IMR-90 (cell line): Measurements from ENCODE around the gene CACNA2D3. TPM values are rescaled to one million over a fixed set of nuclear protein-coding genes. Genes with fewer than 3 reads are reported as not detected.

ENCODE experiments used
- ATAC-seq: fragments of 200-7000 bp; cut with Tn5 transposase; 2 replicates; pipeline ENCODE4 v1.9.1; 2020; ENCODE audit warnings: low read depth, mild to moderate bottlenecking, moderate library complexity
- BruUV-seq: library from RNA; stranded (reverse); fragments of 400-500 nt; replicated peaks from 2 replicates; lab custom pipeline; 2021; lab: Mats Ljungman, UMichigan
- CTCF ChIA-PET: fragments of 300-600 bp; formaldehyde crosslinking; extraction: SDS; loops from one replicate; lab custom pipeline; 2021; ENCODE audit warnings: antibody characterized with exemption; lab: Yijun Ruan, JAX
- POLR2A ChIA-PET: fragments of 300-600 bp; sonication (Branson Sonifier 250); formaldehyde crosslinking; loops from one replicate; lab custom pipeline; 2022; ENCODE audit warnings: antibody characterized with exemption; ENCODE audit not compliant: unreplicated experiment; lab: Charles Lee
- DNase-seq: peaks from one replicate; pipeline ENCODE4 v3.0.0; 2013
- H2AFZ ChIP-seq: replicated peaks from 2 replicates; pipeline ENCODE3; 2013; ENCODE audit warnings: low read length, mild to moderate bottlenecking; ENCODE audit not compliant: poor library complexity
- H2AK5ac ChIP-seq: 2 replicates; pipeline ENCODE4 v1.6.1; 2013; ENCODE audit warnings: low read depth, low read length, inconsistent platforms
- H2AK9ac ChIP-seq: replicated peaks from 2 replicates; pipeline ENCODE3; 2013; ENCODE audit warnings: mild to moderate bottlenecking, low read depth, low read length, moderate library complexity; ENCODE audit not compliant: poor library complexity
- H2BK120ac ChIP-seq: 2 replicates; pipeline ENCODE4 v1.6.1; 2013; ENCODE audit warnings: low read depth, low read length, inconsistent platforms
- H2BK15ac ChIP-seq: 3 replicates; pipeline ENCODE4 v1.6.1; 2013; ENCODE audit warnings: low read depth, low read length, inconsistent platforms
- H2BK20ac ChIP-seq: 2 replicates; pipeline ENCODE4 v1.6.1; 2013; ENCODE audit warnings: low read depth, mild to moderate bottlenecking, inconsistent platforms, low read length, moderate library complexity
- H2BK5ac ChIP-seq: 2 replicates; pipeline ENCODE4 v1.6.1; 2013; ENCODE audit warnings: mild to moderate bottlenecking, low read depth, low read length, inconsistent platforms; ENCODE audit not compliant: poor library complexity, severe bottlenecking
- H3K14ac ChIP-seq: replicated peaks from 2 replicates; pipeline ENCODE4 v1.6.1; 2013; ENCODE audit warnings: low read depth, low read length, inconsistent platforms
- H3K18ac ChIP-seq: 2 replicates; pipeline ENCODE4 v1.6.1; 2013; ENCODE audit warnings: low read depth, low read length, control low read depth
- H3K23ac ChIP-seq: 2 replicates; pipeline ENCODE4 v1.6.1; 2013; ENCODE audit warnings: low read depth, low read length, inconsistent platforms
- H3K27ac ChIP-seq: 2 replicates; pipeline ENCODE4 v1.5.1; 2013; ENCODE audit warnings: mild to moderate bottlenecking, control low read depth, low read length; ENCODE audit not compliant: insufficient read depth
- H3K27me3 ChIP-seq: 2 replicates; pipeline ENCODE4 v1.6.1; 2013; ENCODE audit warnings: low read length; ENCODE audit not compliant: control insufficient read depth, insufficient read depth
- H3K36me3 ChIP-seq: 2 replicates; pipeline ENCODE4 v1.6.1; 2013; ENCODE audit warnings: low read length, mixed read lengths; ENCODE audit not compliant: control insufficient read depth, insufficient read depth
- H3K4ac ChIP-seq: 2 replicates; pipeline ENCODE4 v1.6.1; 2013; ENCODE audit warnings: low read depth, low read length, inconsistent platforms
- H3K4me1 ChIP-seq: 2 replicates; pipeline ENCODE4 v1.6.1; 2013; ENCODE audit warnings: low read length, mixed read lengths; ENCODE audit not compliant: control insufficient read depth, insufficient read depth
- H3K4me2 ChIP-seq: 2 replicates; pipeline ENCODE4 v1.6.1; 2013; ENCODE audit warnings: low read depth, mild to moderate bottlenecking, control low read depth, low read length, moderate library complexity
- H3K4me3 ChIP-seq: 2 replicates; pipeline ENCODE4 v1.5.1; 2013; ENCODE audit warnings: low read depth, mild to moderate bottlenecking, control low read depth, low read length, moderate library complexity; ENCODE audit not compliant: insufficient read depth
- H3K56ac ChIP-seq: 2 replicates; pipeline ENCODE4 v1.6.1; 2013; ENCODE audit warnings: low read length, inconsistent platforms; ENCODE audit not compliant: insufficient read depth; ENCODE audit errors: extremely low read depth
- H3K79me1 ChIP-seq, 2 experiments: 2 replicates each; pipeline ENCODE4 v1.6.1; 2013; ENCODE audit warnings: low read length in 2 of 2, inconsistent platforms in 1 of 2, low read depth in 1 of 2
- H3K9ac ChIP-seq: 2 replicates; pipeline ENCODE4 v1.6.1; 2013; ENCODE audit warnings: low read depth, low read length, control low read depth
- H3K9me1 ChIP-seq: 2 replicates; pipeline ENCODE4 v1.6.1; 2013; ENCODE audit warnings: low read length, inconsistent platforms; ENCODE audit not compliant: insufficient read depth
- H3K9me3 ChIP-seq: 2 replicates; pipeline ENCODE4 v1.6.1; 2013; ENCODE audit warnings: low read length; ENCODE audit not compliant: control insufficient read depth, insufficient read depth
- H4K20me1 ChIP-seq: 2 replicates; pipeline ENCODE4 v1.6.1; 2013; ENCODE audit warnings: low read length, inconsistent platforms; ENCODE audit not compliant: insufficient read depth
- H4K5ac ChIP-seq: 2 replicates; pipeline ENCODE4 v1.6.1; 2013; ENCODE audit warnings: mild to moderate bottlenecking, low read depth, low read length, control low read depth
- H4K8ac ChIP-seq, 2 experiments: 2 replicates each; pipeline ENCODE4 v1.6.1; 2013; ENCODE audit warnings: low read depth in 2 of 2, low read length in 2 of 2, control low read depth in 1 of 2, inconsistent platforms in 1 of 2
- H4K91ac ChIP-seq: 2 replicates; pipeline ENCODE4 v1.6.1; 2013; ENCODE audit warnings: low read depth, low read length, inconsistent platforms; ENCODE audit not compliant: insufficient read depth
- BHLHE40 ChIP-seq: fragments of 150-350 bp; IDR thresholded peaks from 2 replicates; pipeline ENCODE4 v1.6.1; 2016; ENCODE audit warnings: mild to moderate bottlenecking, low read depth, low read length
- CEBPB ChIP-seq: IDR thresholded peaks from 2 replicates; pipeline ENCODE4 v1.6.1; 2012; ENCODE audit warnings: low read depth, low read length, improper control_type of control experiment
- CHD1 ChIP-seq: IDR thresholded peaks from 2 replicates; pipeline ENCODE4 v1.6.1; 2012; ENCODE audit warnings: low read depth, low read length, improper control_type of control experiment
- FOS ChIP-seq: fragments of 150-350 bp; IDR thresholded peaks from 2 replicates; pipeline ENCODE4 v1.6.1; 2016; ENCODE audit warnings: low read depth, low read length
- MAFK ChIP-seq: IDR thresholded peaks from 2 replicates; pipeline ENCODE4 v1.6.1; 2012; ENCODE audit warnings: low read depth, low read length, improper control_type of control experiment
- MAZ ChIP-seq: IDR thresholded peaks from 2 replicates; pipeline ENCODE4 v1.6.1; 2012; ENCODE audit warnings: low read depth, mild to moderate bottlenecking, low read length, improper control_type of control experiment, moderate library complexity, borderline replicate concordance
- MXI1 ChIP-seq: IDR thresholded peaks from 2 replicates; pipeline ENCODE4 v1.6.1; 2012; ENCODE audit warnings: low read depth, mild to moderate bottlenecking, low read length, moderate library complexity, borderline replicate concordance
- NFE2L2 ChIP-seq: fragments of 150-350 bp; IDR thresholded peaks from 2 replicates; pipeline ENCODE4 v1.6.1; 2016; ENCODE audit warnings: low read depth, mild to moderate bottlenecking, low read length
- POLR2A ChIP-seq: IDR thresholded peaks from 2 replicates; pipeline ENCODE4 v1.6.1; 2012; ENCODE audit warnings: mild to moderate bottlenecking, low read depth, low read length
- RAD21 ChIP-seq: IDR thresholded peaks from 2 replicates; pipeline ENCODE4 v1.6.1; 2012; ENCODE audit warnings: low read length, improper control_type of control experiment
- RCOR1 ChIP-seq: IDR thresholded peaks from 2 replicates; pipeline ENCODE4 v1.6.1; 2012; ENCODE audit warnings: mild to moderate bottlenecking, low read length, improper control_type of control experiment; ENCODE audit not compliant: insufficient replicate concordance
- RFX5 ChIP-seq: IDR thresholded peaks from 2 replicates; pipeline ENCODE4 v1.8.0; 2012; ENCODE audit warnings: low read depth, mild to moderate bottlenecking, low read length, moderate library complexity
- SMC3 ChIP-seq: fragments of 150-350 bp; IDR thresholded peaks from 2 replicates; pipeline ENCODE4 v1.6.1; 2016; ENCODE audit warnings: low read depth, mild to moderate bottlenecking, antibody characterized with exemption, low read length, moderate library complexity
- WGBS, 2 experiments: methylation state at CpG; one replicate each; pipeline versions ENCODE4 v1.1.5 to v1.1.7; 2013; ENCODE audit warnings: missing lambda C conversion rate in 2 of 2; ENCODE audit not compliant: insufficient read length in 1 of 2; ENCODE audit errors: extremely low coverage in 2 of 2; 5-methylcytosine and 5-hydroxymethylcytosine counted together
- dilution Hi-C: fragments of 300-500 bp; cut with HindIII; formaldehyde crosslinking; loops from one replicate; pipeline ENCODE4 v1.14.3; 2018; ENCODE audit warnings: low sequenced_read_pairs; ENCODE audit not compliant: unreplicated experiment
- in situ Hi-C: fragments of 300-500 bp; cut with MboI; formaldehyde crosslinking; loops from 3 replicates; pipeline ENCODE4 v1.14.3; 2019; ENCODE audit warnings: low sequenced_read_pairs, inconsistent platforms, mixed read lengths
- intact Hi-C: fragments of 100-400 bp; cut with micrococcal nuclease; formaldehyde crosslinking; loops from 2 replicates; pipeline ENCODE4 v1.10.0; 2022
- polyA plus RNA-seq, 3 experiments: library from polyadenylated mRNA; depleted of rRNA; stranded (reverse); fragments of >200 nt; gene quantifications; 2 replicates each; pipeline ENCODE4 v1.2.3, GENCODE V29; 2012; ENCODE audit warnings: low replicate concordance in 1 of 3
- total RNA-seq: library from RNA; depleted of rRNA; stranded (reverse); fragments of >200 nt; gene quantifications from 2 replicates; pipeline ENCODE4 v1.2.3, GENCODE V29; 2012
- TF ChIP-seq, protein P1 (sequence below): fragments of 150-350 bp; IDR thresholded peaks from 2 replicates; pipeline ENCODE4 v1.6.1; 2017; ENCODE audit warnings: mild to moderate bottlenecking, antibody characterized with exemption, low read length, low read depth
- TF ChIP-seq, protein P2 (sequence below): conservative IDR thresholded peaks from 2 replicates; pipeline ENCODE4 v1.5.1; 2012; ENCODE audit warnings: mild to moderate bottlenecking, low read depth, low read length, improper control_type of control experiment
- TF ChIP-seq, protein P3 (sequence below): fragments of 150-350 bp; IDR thresholded peaks from 2 replicates; pipeline ENCODE4 v1.6.1; 2016; ENCODE audit warnings: low read depth, mild to moderate bottlenecking, low read length, moderate library complexity, borderline replicate concordance

Gene CACNA2D3
- total and polyA plus RNA-seq, 2 of the 4 experiments (the other 2 are of a cell fraction): 0.36 to 0.41 TPM

DNA sequence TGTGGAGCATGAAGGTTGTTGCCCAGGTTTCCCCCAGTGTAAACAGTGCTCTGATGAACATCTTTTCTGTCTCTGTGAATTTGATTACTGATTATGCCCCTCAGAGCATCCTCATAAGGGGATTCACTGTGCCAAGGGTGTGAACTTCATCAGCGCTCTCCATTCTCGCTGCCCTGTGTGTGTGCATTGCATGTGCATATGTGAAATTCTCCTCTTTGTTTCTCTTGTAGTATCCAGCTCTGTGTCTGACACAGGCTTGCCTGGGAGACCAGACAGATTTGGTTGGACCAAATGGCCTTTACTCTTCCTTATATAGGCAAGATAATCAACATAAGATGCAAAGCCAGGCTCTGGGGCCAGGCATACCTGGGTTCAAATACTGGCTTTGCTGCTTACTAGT lies 21.9 kb downstream of the CACNA2D3 start:
- Histone ChIP-seq H4K8ac (no peak overlapping the region), H3K9ac (no peak overlapping the region), H3K4me1 (no peaks in the 10 kb centered on the region), H3K9me1 (no peaks in the 10 kb centered on the region), H3K79me1 (no peaks in the 10 kb centered on the region), H3K18ac (no peak overlapping the region), H2BK120ac (no peak overlapping the region), H4K91ac (no peak overlapping the region), H3K36me3 (no peaks in the 10 kb centered on the region), H2BK5ac (no peak overlapping the region), H3K14ac (no peak overlapping the region), H3K27ac (no peak overlapping the region), H3K23ac (no peak overlapping the region), H2AFZ (no peak overlapping the region), H3K4me2 (no peak overlapping the region), H4K20me1 (no peaks in the 10 kb centered on the region), H4K5ac (no peak overlapping the region), H2BK20ac (no peak overlapping the region), H3K4ac (no peak overlapping the region), H3K27me3 (no peaks in the 10 kb centered on the region), H2AK5ac (no peak overlapping the region), H3K56ac (no peak overlapping the region), H3K4me3 (no peak overlapping the region), H3K9me3 (peaks cover 6% of the 10 kb centered on the region; the same call in 1 of the 2 replicates), H2AK9ac (no peak overlapping the region), H2BK15ac (no peak overlapping the region)
- POLR2A ChIA-PET: no interaction called here
- dilution Hi-C loops (no loop called here), intact Hi-C loops (no loop called here), in situ Hi-C loops (no loop called here)
- DNase-seq (no peak), ATAC-seq (no peak)
- no TSS peak for BruUV-seq
- CTCF ChIA-PET: no interaction called here
- WGBS, 2 experiments: no CpG with 5 or more reads among the region's 2 CpGs
- TF ChIP-seq CHD1: no peak
- TF ChIP-seq SMC3: no peak
- no peak for TF ChIP-seq FOS
- TF ChIP-seq CEBPB: no peak
- no peak for TF ChIP-seq MXI1
- TF ChIP-seq, protein P1, sequence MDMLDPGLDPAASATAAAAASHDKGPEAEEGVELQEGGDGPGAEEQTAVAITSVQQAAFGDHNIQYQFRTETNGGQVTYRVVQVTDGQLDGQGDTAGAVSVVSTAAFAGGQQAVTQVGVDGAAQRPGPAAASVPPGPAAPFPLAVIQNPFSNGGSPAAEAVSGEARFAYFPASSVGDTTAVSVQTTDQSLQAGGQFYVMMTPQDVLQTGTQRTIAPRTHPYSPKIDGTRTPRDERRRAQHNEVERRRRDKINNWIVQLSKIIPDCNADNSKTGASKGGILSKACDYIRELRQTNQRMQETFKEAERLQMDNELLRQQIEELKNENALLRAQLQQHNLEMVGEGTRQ: no peak
- TF ChIP-seq, protein P2, sequence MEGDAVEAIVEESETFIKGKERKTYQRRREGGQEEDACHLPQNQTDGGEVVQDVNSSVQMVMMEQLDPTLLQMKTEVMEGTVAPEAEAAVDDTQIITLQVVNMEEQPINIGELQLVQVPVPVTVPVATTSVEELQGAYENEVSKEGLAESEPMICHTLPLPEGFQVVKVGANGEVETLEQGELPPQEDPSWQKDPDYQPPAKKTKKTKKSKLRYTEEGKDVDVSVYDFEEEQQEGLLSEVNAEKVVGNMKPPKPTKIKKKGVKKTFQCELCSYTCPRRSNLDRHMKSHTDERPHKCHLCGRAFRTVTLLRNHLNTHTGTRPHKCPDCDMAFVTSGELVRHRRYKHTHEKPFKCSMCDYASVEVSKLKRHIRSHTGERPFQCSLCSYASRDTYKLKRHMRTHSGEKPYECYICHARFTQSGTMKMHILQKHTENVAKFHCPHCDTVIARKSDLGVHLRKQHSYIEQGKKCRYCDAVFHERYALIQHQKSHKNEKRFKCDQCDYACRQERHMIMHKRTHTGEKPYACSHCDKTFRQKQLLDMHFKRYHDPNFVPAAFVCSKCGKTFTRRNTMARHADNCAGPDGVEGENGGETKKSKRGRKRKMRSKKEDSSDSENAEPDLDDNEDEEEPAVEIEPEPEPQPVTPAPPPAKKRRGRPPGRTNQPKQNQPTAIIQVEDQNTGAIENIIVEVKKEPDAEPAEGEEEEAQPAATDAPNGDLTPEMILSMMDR: no peak
- TF ChIP-seq NFE2L2: no peak
- TF ChIP-seq RCOR1: no peak
- TF ChIP-seq, protein P3, sequence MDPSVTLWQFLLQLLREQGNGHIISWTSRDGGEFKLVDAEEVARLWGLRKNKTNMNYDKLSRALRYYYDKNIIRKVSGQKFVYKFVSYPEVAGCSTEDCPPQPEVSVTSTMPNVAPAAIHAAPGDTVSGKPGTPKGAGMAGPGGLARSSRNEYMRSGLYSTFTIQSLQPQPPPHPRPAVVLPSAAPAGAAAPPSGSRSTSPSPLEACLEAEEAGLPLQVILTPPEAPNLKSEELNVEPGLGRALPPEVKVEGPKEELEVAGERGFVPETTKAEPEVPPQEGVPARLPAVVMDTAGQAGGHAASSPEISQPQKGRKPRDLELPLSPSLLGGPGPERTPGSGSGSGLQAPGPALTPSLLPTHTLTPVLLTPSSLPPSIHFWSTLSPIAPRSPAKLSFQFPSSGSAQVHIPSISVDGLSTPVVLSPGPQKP: no peak
- TF ChIP-seq RFX5: no peak
- no peak for TF ChIP-seq MAZ
- TF ChIP-seq BHLHE40: no peak
- no peak for TF ChIP-seq MAFK
- TF ChIP-seq POLR2A: no peak
- no peak for TF ChIP-seq RAD21
